Activated CD4-positive, alpha-beta T cell treated with anti-CD3 and anti-CD28 coated beads for 24 hours (primary cell): ENCODE data around the gene JPH3.
"Not testable (repeated sequence)": the region's sequence is repeated elsewhere in the genome, so short reads cannot be mapped to it uniquely, and the experiment has no call there.

ENCODE experiments used
- DNase-seq, 2 donors: peaks; one replicate each; pipeline ENCODE4 v3.0.0-alpha.2; 2020; ENCODE audit warnings: low read depth in 2 of 2

The JPH3 gene

GRCh38 chr16:87575027-87575804 lies 27.1 kb upstream of the JPH3 start:
- DNase-seq = no peak

GRCh38 chr16:87576171-87576570 lies 26.1 kb upstream of the JPH3 start:
- DNase-seq = no peak

GRCh38 chr16:87578142-87578930 lies 24.0 kb upstream of the JPH3 start:
- not testable (repeated sequence) for DNase-seq

GRCh38 chr16:87579691-87580090 lies 22.6 kb upstream of the JPH3 start:
- no peak for DNase-seq

- DNase-seq = no peak
These were observed 21.4 kb upstream of the JPH3 start for GRCh38 chr16:87580855-87581261.

GRCh38 chr16:87581857-87582215 lies 20.5 kb upstream of the JPH3 start:
- no peak for DNase-seq

GRCh38 chr16:87582216-87582965 lies 19.9 kb upstream of the JPH3 start:
- no peak for DNase-seq

GRCh38 chr16:87582966-87583325 lies 19.4 kb upstream of the JPH3 start:
- DNase-seq = no peak

GRCh38 chr16:87583453-87584131 lies 18.7 kb upstream of the JPH3 start:
- no peak for DNase-seq

- no peak for DNase-seq
These were observed 18.0 kb upstream of the JPH3 start for GRCh38 chr16:87584271-87584670.

- no peak for DNase-seq
These were observed 17.3 kb upstream of the JPH3 start for GRCh38 chr16:87584975-87585374.

GRCh38 chr16:87585442-87586200 lies 16.7 kb upstream of the JPH3 start:
- DNase-seq = no peak

GRCh38 chr16:87586201-87586782 lies 16.0 kb upstream of the JPH3 start:
- DNase-seq = no peak

- DNase-seq = no peak
These were observed 14.7 kb upstream of the JPH3 start for GRCh38 chr16:87587636-87588035.

- no peak for DNase-seq
These were observed 10.1 kb upstream of the JPH3 start for GRCh38 chr16:87592018-87592712.

- no peak for DNase-seq
These were observed 8.5 kb upstream of the JPH3 start for GRCh38 chr16:87593710-87594258.

- DNase-seq = no peak
These were observed 6.6 kb upstream of the JPH3 start for GRCh38 chr16:87595712-87596111.

GRCh38 chr16:87597324-87597830 lies 4.9 kb upstream of the JPH3 start:
- no peak for DNase-seq

- no peak for DNase-seq
These were observed 3.9 kb upstream of the JPH3 start for GRCh38 chr16:87598431-87598830.

GRCh38 chr16:87600246-87600645 lies 2.1 kb upstream of the JPH3 start:
- no peak for DNase-seq
